Measurements from ENCODE around the gene SMIM15.
A peak's percentile ranks its signal among the peaks of the same experiment; 100 is the strongest.

Gene SMIM15, protein sequence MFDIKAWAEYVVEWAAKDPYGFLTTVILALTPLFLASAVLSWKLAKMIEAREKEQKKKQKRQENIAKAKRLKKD

DNA sequence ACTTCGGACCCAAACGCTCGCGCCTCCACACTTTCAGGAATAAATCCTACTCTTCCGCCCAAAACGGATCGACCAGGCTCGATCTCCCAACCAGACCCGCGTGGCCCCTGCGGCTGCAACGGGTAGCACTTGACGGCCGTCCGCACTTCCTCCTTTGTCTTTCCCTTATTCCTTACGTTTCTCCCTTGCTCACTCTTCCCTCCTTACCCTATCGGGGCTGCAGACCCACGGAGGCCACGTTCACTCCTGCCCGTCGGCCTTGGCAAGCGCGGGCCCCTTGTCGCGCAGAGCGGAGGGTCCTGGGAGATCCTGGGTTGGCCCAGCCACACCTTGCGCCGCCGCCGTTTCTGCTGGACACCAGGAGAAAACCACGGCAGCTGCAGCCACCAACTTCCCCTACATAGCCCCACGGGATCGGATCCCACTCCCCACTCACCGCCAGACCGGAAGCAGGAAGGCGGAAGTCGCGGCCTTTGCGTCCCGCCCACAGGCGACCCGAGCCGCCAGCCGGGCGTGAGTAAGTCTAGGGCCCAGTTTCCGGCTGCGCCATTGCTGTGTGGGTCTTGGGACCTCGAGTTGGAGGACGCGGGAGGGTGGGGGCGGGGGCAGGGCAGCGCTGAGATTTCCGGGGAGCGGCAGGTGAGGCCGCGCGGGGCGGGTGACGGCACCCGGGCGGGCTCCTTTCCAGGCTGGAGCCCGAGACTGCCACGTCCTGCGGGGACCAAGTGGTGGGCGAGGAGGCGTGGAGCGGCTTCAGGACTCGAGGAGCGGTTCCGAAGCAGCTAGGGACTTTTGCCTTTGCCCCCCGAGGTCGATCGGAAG is at the start of gene SMIM15:
TSS of gene SMIM15 (minus strand) at position 459 of the 822 bp plus-strand sequence. CDS start 2,297 bp downstream, outside the sequence.
- DNase-seq (ENCODE audit: extremely low read depth, insufficient read length), result peak; percentile 92

DNA sequence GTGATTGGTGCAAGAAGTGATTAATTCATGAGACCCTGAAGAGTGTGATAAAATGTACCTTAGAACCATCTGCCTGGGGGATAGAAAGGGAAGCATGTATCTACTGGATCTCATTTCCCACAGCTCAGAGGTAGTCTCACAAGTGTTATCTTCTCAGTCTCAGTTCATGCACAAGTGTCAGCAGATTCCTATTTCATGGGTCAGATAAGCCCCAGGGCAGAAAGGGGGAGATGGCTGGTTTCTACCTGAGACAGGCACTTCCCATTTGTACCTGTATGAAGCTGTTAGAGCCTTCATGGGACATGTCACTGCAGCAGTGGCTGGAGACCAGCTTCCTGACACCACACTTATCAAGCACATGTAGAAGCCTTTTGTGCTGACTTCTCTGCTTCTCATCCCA is 45.6 kb upstream of the SMIM15 start:
- TF ChIP-seq, protein P1, sequence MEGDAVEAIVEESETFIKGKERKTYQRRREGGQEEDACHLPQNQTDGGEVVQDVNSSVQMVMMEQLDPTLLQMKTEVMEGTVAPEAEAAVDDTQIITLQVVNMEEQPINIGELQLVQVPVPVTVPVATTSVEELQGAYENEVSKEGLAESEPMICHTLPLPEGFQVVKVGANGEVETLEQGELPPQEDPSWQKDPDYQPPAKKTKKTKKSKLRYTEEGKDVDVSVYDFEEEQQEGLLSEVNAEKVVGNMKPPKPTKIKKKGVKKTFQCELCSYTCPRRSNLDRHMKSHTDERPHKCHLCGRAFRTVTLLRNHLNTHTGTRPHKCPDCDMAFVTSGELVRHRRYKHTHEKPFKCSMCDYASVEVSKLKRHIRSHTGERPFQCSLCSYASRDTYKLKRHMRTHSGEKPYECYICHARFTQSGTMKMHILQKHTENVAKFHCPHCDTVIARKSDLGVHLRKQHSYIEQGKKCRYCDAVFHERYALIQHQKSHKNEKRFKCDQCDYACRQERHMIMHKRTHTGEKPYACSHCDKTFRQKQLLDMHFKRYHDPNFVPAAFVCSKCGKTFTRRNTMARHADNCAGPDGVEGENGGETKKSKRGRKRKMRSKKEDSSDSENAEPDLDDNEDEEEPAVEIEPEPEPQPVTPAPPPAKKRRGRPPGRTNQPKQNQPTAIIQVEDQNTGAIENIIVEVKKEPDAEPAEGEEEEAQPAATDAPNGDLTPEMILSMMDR (IDR thresholded peaks at IDR 0.05; ENCODE audit: insufficient read depth, low read length, poor library complexity, severe bottlenecking), result no peak

More for the DNA sequence above, at the start of gene SMIM15:
- peak within 1 kb of the TSS; percentile 93 for H3K4me3 ChIP-seq (replicated peaks; ENCODE audit: low read depth, low read length)
- H3K27me3 ChIP-seq (replicated peaks; ENCODE audit: control insufficient read depth, insufficient read depth, low read length), result no peaks in the 10 kb centered on the region
- TF ChIP-seq, protein P1 (IDR thresholded peaks at IDR 0.05; ENCODE audit: insufficient read depth, low read length, poor library complexity, severe bottlenecking), result no peak
- H3K36me3 ChIP-seq (ENCODE audit: control insufficient read depth, insufficient read depth, low read length), result no peaks in the 10 kb centered on the region

DNA sequence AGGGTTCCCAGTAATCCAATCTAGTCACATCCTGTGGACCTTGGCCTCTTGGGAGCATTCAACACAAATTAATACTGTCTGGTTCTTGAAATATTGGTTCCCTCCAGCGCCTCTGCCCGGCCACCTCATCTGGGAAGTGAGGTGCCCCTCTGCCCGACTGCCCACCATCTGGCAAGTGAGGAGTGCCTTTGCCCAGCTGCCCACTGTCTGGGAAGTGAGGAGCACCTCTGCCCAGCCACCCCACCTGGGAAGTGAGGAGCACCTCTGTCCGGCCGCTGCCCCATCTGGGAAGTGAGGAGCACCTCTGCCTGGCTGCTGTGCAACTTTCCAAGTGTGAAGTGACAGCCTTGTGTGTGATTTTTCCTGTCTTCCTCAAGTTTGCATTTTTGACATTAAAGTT is 42.7 kb upstream of the SMIM15 start:
- H3K4me3 ChIP-seq (replicated peaks; ENCODE audit: low read depth, low read length), result no peak overlapping the region
- no peak for DNase-seq (ENCODE audit: extremely low read depth, insufficient read length)
- no peaks in the 10 kb centered on the region for H3K36me3 ChIP-seq (ENCODE audit: control insufficient read depth, insufficient read depth, low read length)
- no peaks in the 10 kb centered on the region for H3K27me3 ChIP-seq (replicated peaks; ENCODE audit: control insufficient read depth, insufficient read depth, low read length)
- TF ChIP-seq, protein P1 (IDR thresholded peaks at IDR 0.05; ENCODE audit: insufficient read depth, low read length, poor library complexity, severe bottlenecking), result no peak

More for the DNA sequence above, 45.6 kb upstream of the SMIM15 start:
- Histone ChIP-seq H3K27me3 (replicated peaks; ENCODE audit: control insufficient read depth, insufficient read depth, low read length) (no peaks in the 10 kb centered on the region), H3K36me3 (ENCODE audit: control insufficient read depth, insufficient read depth, low read length) (no peaks in the 10 kb centered on the region), H3K4me3 (replicated peaks; ENCODE audit: low read depth, low read length) (no peak overlapping the region)
- no peak for DNase-seq (ENCODE audit: extremely low read depth, insufficient read length)

DNA sequence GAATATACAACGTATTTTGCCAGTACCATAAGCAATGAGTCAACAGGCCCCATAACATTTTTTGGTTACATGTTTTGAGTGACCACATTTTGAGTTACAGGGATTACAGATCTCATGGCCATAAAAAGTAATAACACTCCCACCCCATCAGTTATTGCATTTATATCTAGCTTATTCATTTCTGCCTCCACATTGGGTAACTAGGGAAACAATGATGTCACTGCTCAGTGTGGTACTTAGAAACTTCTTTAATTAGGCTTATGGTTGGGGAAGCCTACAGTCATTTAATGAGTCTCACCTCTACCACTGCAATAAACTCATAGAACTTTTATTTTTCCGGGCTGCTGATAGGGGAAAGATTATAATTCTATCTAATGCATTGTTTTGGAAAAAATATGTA is 39.9 kb upstream of the SMIM15 start:
- Histone ChIP-seq H3K27me3 (replicated peaks; ENCODE audit: control insufficient read depth, insufficient read depth, low read length) (no peaks in the 10 kb centered on the region), H3K36me3 (ENCODE audit: control insufficient read depth, insufficient read depth, low read length) (no peaks in the 10 kb centered on the region), H3K4me3 (replicated peaks; ENCODE audit: low read depth, low read length) (no peak overlapping the region)
- peak; percentile 46 for DNase-seq (ENCODE audit: extremely low read depth, insufficient read length)
- TF ChIP-seq, protein P1 (IDR thresholded peaks at IDR 0.05; ENCODE audit: insufficient read depth, low read length, poor library complexity, severe bottlenecking), result no peak

DNA sequence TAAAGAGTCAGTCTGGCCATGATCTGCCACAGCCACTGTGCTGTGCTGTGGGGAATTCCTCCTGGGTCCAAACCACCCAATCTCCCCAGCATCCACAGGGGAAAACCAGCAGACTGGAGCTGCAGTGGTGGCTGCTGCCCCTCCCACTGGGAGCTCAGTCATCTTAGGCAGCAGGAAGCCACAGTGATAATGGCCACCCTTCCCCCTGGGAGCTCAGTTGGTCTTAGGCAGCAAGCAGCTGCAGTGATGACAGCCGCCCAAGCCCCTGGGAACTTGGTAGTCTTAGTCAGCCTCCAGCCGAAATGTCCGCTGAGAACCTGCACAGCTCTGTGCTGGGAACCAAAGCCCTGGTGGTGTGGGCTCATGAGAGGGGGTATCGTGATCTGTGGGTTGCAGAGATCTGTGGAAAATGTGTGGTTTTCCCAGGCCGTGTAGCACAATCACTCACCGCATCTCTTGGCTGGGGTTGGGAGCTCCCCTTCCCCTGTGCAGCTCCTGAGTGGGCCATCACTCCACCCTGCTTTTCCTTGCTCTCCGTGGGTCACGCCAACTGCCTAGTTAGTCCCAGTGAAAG is 38.4 kb upstream of the SMIM15 start:
- H3K27me3 ChIP-seq (replicated peaks; ENCODE audit: control insufficient read depth, insufficient read depth, low read length), result no peaks in the 10 kb centered on the region
- H3K4me3 ChIP-seq (replicated peaks; ENCODE audit: low read depth, low read length), result no peak overlapping the region
- no peaks in the 10 kb centered on the region for H3K36me3 ChIP-seq (ENCODE audit: control insufficient read depth, insufficient read depth, low read length)
- peak; percentile 31 for DNase-seq (ENCODE audit: extremely low read depth, insufficient read length)
- TF ChIP-seq, protein P1 (IDR thresholded peaks at IDR 0.05; ENCODE audit: insufficient read depth, low read length, poor library complexity, severe bottlenecking), result no peak

All from GM06990 (cell line).